ENCODE data around the gene MAPK10.

MAPK10 gene

DNA sequence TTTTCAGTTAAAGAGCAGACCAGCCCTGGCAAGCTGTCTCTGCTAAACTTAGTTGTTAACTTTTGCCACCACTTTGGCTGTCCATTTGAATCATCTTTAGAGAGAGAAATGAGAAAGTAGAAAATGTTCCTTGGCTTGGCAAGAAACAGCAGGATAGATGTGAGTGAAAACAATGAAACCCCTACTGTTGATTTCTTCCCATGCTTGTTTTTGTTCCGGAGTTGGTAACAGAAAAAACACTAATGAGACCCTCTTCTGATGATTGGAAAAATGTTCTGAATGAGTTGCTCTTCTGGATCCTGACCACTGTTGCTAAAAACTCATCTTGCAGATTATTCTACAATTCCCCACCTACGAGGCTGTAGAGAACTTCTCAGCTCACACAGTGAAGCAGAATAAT lies 203.3 kb downstream of the MAPK10 start:
- TF ChIP-seq, protein P1, sequence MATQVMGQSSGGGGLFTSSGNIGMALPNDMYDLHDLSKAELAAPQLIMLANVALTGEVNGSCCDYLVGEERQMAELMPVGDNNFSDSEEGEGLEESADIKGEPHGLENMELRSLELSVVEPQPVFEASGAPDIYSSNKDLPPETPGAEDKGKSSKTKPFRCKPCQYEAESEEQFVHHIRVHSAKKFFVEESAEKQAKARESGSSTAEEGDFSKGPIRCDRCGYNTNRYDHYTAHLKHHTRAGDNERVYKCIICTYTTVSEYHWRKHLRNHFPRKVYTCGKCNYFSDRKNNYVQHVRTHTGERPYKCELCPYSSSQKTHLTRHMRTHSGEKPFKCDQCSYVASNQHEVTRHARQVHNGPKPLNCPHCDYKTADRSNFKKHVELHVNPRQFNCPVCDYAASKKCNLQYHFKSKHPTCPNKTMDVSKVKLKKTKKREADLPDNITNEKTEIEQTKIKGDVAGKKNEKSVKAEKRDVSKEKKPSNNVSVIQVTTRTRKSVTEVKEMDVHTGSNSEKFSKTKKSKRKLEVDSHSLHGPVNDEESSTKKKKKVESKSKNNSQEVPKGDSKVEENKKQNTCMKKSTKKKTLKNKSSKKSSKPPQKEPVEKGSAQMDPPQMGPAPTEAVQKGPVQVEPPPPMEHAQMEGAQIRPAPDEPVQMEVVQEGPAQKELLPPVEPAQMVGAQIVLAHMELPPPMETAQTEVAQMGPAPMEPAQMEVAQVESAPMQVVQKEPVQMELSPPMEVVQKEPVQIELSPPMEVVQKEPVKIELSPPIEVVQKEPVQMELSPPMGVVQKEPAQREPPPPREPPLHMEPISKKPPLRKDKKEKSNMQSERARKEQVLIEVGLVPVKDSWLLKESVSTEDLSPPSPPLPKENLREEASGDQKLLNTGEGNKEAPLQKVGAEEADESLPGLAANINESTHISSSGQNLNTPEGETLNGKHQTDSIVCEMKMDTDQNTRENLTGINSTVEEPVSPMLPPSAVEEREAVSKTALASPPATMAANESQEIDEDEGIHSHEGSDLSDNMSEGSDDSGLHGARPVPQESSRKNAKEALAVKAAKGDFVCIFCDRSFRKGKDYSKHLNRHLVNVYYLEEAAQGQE (IDR thresholded peaks at IDR 0.05; ENCODE audit: insufficient read depth in 1 of 2, low read depth in 2 of 2, low read length in 2 of 2), result no peak
- TF ChIP-seq TAF1 (IDR thresholded peaks at IDR 0.05; ENCODE audit: borderline replicate concordance, insufficient read depth, low read length) (no peak), SIN3A (IDR thresholded peaks at IDR 0.05; ENCODE audit: borderline replicate concordance, insufficient read depth, low read length) (no peak), FOXP2 (optimal IDR thresholded peaks at IDR 0.05; ENCODE audit: borderline replicate concordance, extremely low read depth, extremely low read length, insufficient read depth) (no peak), POLR2AphosphoS5 (IDR thresholded peaks at IDR 0.05; ENCODE audit: low read depth, low read length) (no peak)

DNA sequence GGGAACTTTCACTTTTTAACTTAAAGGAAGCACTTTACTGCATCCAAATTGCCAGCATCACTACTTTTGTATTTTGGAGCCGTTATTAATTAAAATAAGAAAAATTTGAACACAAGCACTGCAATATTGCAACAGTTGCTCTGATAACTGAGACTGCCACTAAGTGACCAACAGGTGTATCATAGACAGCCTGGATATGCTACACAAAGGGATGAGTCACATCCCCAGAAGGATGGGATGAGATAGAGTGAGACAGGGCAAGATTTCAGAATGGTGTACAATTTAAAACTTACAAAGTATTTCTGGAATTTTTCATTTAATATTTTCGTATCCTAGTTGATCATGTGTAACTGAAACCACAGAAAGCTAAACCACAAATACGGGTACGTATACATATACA lies 204.1 kb downstream of the MAPK10 start:
- TF ChIP-seq, protein P1 (IDR thresholded peaks at IDR 0.05; ENCODE audit: insufficient read depth in 1 of 2, low read depth in 2 of 2, low read length in 2 of 2), result no peak
- TF ChIP-seq FOXP2 (optimal IDR thresholded peaks at IDR 0.05; ENCODE audit: borderline replicate concordance, extremely low read depth, extremely low read length, insufficient read depth) (no peak), TAF1 (IDR thresholded peaks at IDR 0.05; ENCODE audit: borderline replicate concordance, insufficient read depth, low read length) (no peak)

DNA sequence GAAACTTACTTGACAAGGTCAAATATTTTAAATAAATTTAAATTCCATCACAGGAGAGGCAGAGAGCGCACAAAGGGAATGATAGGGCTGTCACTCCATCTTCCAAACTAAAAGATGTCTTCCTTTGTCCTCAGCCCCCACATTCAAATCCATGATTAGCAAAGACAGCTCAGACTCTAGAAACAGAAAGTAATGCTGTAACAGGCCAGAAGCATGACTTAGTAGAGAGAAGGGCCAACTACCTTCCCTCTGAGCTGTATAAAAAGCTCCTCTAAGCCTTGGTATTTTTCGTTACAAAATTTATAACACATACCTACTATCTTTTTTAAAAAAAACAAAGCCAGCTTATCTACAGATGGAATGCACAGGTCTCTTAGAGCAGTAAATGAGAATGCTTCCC lies 207.4 kb downstream of the MAPK10 start:
- TF ChIP-seq, protein P1 (IDR thresholded peaks at IDR 0.05; ENCODE audit: insufficient read depth in 1 of 2, low read depth in 2 of 2, low read length in 2 of 2), result no peak
- no peak for TF ChIP-seq SIN3A (IDR thresholded peaks at IDR 0.05; ENCODE audit: borderline replicate concordance, insufficient read depth, low read length)
- no peak for TF ChIP-seq FOXP2 (optimal IDR thresholded peaks at IDR 0.05; ENCODE audit: borderline replicate concordance, extremely low read depth, extremely low read length, insufficient read depth)
- TF ChIP-seq TAF1 (IDR thresholded peaks at IDR 0.05; ENCODE audit: borderline replicate concordance, insufficient read depth, low read length), result no peak
- no peak for TF ChIP-seq POLR2AphosphoS5 (IDR thresholded peaks at IDR 0.05; ENCODE audit: low read depth, low read length)

DNA sequence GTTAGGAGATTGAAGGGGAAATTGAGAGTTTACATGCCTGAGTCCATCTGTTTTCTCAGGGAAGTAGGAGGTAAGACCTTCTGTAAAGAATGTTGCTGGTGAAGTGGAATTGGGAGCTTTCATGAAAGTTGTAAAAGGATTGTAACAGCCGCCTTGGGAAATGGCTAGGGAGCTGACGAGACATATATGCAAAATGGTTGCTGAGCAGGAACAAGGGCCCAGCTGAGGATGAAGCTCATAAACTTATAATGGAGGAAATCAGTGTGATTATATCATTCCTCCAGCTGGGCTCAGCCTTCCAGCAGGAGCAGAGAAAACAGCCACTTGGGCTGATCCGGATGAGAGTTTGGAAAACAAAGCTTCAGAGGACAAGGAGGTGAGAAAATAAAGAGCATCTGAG lies 208.7 kb downstream of the MAPK10 start:
- TF ChIP-seq, protein P1 (IDR thresholded peaks at IDR 0.05; ENCODE audit: insufficient read depth in 1 of 2, low read depth in 2 of 2, low read length in 2 of 2), result no peak
- no peak for TF ChIP-seq SIN3A (IDR thresholded peaks at IDR 0.05; ENCODE audit: borderline replicate concordance, insufficient read depth, low read length)
- TF ChIP-seq FOXP2 (optimal IDR thresholded peaks at IDR 0.05; ENCODE audit: borderline replicate concordance, extremely low read depth, extremely low read length, insufficient read depth), result no peak
- TF ChIP-seq TAF1 (IDR thresholded peaks at IDR 0.05; ENCODE audit: borderline replicate concordance, insufficient read depth, low read length), result no peak
- no peak for TF ChIP-seq POLR2AphosphoS5 (IDR thresholded peaks at IDR 0.05; ENCODE audit: low read depth, low read length)

DNA sequence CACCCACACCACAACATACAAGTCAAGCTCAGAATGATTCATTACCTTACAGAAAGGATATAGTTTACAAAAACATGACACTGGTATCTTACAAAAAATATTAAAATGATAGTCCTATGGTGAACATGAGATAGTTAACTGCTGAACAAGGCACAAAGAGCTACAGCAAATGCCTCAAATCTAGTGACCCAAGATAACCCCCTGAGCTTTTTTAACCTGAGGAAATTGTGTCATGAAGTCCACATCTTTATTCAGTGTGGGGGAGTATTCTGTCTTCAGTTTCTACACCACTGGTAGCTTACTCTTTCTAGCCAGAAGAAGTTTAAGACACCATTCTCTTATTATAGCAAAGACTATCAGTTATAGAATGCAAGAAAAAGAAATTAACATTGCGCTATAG lies 218.7 kb downstream of the MAPK10 start:
- TF ChIP-seq POLR2AphosphoS5 (IDR thresholded peaks at IDR 0.05; ENCODE audit: low read depth, low read length) (no peak), SIN3A (IDR thresholded peaks at IDR 0.05; ENCODE audit: borderline replicate concordance, insufficient read depth, low read length) (no peak), TAF1 (IDR thresholded peaks at IDR 0.05; ENCODE audit: borderline replicate concordance, insufficient read depth, low read length) (no peak), FOXP2 (optimal IDR thresholded peaks at IDR 0.05; ENCODE audit: borderline replicate concordance, extremely low read depth, extremely low read length, insufficient read depth) (no peak)
- TF ChIP-seq, protein P1 (IDR thresholded peaks at IDR 0.05; ENCODE audit: insufficient read depth in 1 of 2, low read depth in 2 of 2, low read length in 2 of 2), result no peak

Data from PFSK-1 (cell line).